Measurements from ENCODE around the gene RCVRN. TPM values are rescaled to one million over a fixed set of nuclear protein-coding genes. Genes with fewer than 3 reads are reported as not detected.

Gene RCVRN
- total and polyA plus RNA-seq, 2 of the 4 experiments (the other 2 are of a cell fraction), result not detected

GRCh38 chr17:9872852-9873251 is 32.2 kb downstream of the RCVRN start:
- intact Hi-C loops (cut with micrococcal nuclease), result no loop called here
- H2AK9ac ChIP-seq (replicated peaks; ENCODE audit: low read depth, low read length, poor library complexity), result no peak overlapping the region
- H3K4me1 ChIP-seq (ENCODE audit: control insufficient read depth, insufficient read depth, low read length), result no peaks in the 10 kb centered on the region
- dilution Hi-C loops (cut with HindIII; ENCODE audit: low sequenced_read_pairs, unreplicated experiment), result no loop called here
- no peaks in the 10 kb centered on the region for H3K9me1 ChIP-seq (ENCODE audit: insufficient read depth, low read length)
- no peak for DNase-seq
- no peaks in the 10 kb centered on the region for H3K79me1 ChIP-seq (ENCODE audit: low read depth in 1 of 2, low read length in 2 of 2)
- WGBS, 2 experiments (ENCODE audit: extremely low coverage in 2 of 2, insufficient read length in 1 of 2), result 40% methylated on average over 5 of the region's 6 CpGs; no CpG with 5 or more reads in 1 of the 2 experiments
- no peaks in the 10 kb centered on the region for H4K20me1 ChIP-seq (ENCODE audit: insufficient read depth, low read length)
- H3K36me3 ChIP-seq (ENCODE audit: control insufficient read depth, insufficient read depth, low read length), result no peaks in the 10 kb centered on the region
- H3K4me3 ChIP-seq (ENCODE audit: insufficient read depth, low read depth, low read length), result no peak overlapping the region
- H3K56ac ChIP-seq (ENCODE audit: extremely low read depth, insufficient read depth, low read length), result no peak overlapping the region
- H3K27ac ChIP-seq (ENCODE audit: insufficient read depth, low read length), result no peak overlapping the region
- no peak overlapping the region for H3K14ac ChIP-seq (replicated peaks; ENCODE audit: low read depth, low read length)
- no peak overlapping the region for H3K23ac ChIP-seq (ENCODE audit: low read depth, low read length)
- CTCF ChIA-PET, result interaction anchor here (0.6 kb wide), 1 partner anchor 1940 kb away, joined by 3 read pairs; no protein-coding TSS in a partner anchor
- in situ Hi-C loops (cut with MboI; ENCODE audit: low sequenced_read_pairs), result no loop called here
- H2AK5ac ChIP-seq (ENCODE audit: low read depth, low read length), result no peak overlapping the region
- no peak overlapping the region for H3K18ac ChIP-seq (ENCODE audit: low read depth, low read length)
- H3K9ac ChIP-seq (ENCODE audit: low read depth, low read length), result no peak overlapping the region
- BruUV-seq (replicated peaks), result no TSS peak
- POLR2A ChIA-PET (ENCODE audit: unreplicated experiment), result no interaction called here
- H3K4me2 ChIP-seq (ENCODE audit: low read depth, low read length), result no peak overlapping the region
- TF ChIP-seq, protein P1, sequence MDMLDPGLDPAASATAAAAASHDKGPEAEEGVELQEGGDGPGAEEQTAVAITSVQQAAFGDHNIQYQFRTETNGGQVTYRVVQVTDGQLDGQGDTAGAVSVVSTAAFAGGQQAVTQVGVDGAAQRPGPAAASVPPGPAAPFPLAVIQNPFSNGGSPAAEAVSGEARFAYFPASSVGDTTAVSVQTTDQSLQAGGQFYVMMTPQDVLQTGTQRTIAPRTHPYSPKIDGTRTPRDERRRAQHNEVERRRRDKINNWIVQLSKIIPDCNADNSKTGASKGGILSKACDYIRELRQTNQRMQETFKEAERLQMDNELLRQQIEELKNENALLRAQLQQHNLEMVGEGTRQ (IDR thresholded peaks at IDR 0.05; ENCODE audit: low read depth, low read length), result no peak
- no peak for TF ChIP-seq ELK1 (IDR thresholded peaks at IDR 0.05; ENCODE audit: borderline replicate concordance, low read depth, low read length)
- no peak for TF ChIP-seq POLR2A (IDR thresholded peaks at IDR 0.05; ENCODE audit: low read depth, low read length)
- no peak for TF ChIP-seq CTCF (conservative IDR thresholded peaks at IDR 0.05; ENCODE audit: low read depth, low read length)
- TF ChIP-seq MAZ (IDR thresholded peaks at IDR 0.05; ENCODE audit: borderline replicate concordance, low read depth, low read length), result no peak
- TF ChIP-seq BHLHE40 (IDR thresholded peaks at IDR 0.05; ENCODE audit: low read depth, low read length), result no peak
- no peak for TF ChIP-seq MAFK (IDR thresholded peaks at IDR 0.05; ENCODE audit: low read depth, low read length)
- no peak for TF ChIP-seq RFX5 (IDR thresholded peaks at IDR 0.05; ENCODE audit: low read depth, low read length)
- H2AFZ ChIP-seq (replicated peaks; ENCODE audit: low read length, poor library complexity), result no peak overlapping the region
- H4K91ac ChIP-seq (ENCODE audit: insufficient read depth, low read depth, low read length), result no peak overlapping the region
- no peak overlapping the region for H2BK20ac ChIP-seq (ENCODE audit: low read depth, low read length)
- no peaks in the 10 kb centered on the region; the same call in none of the 2 replicates for H3K9me3 ChIP-seq (ENCODE audit: control insufficient read depth, insufficient read depth, low read length)
- no peaks in the 10 kb centered on the region for H3K27me3 ChIP-seq (ENCODE audit: control insufficient read depth, insufficient read depth, low read length)
- H2BK15ac ChIP-seq (ENCODE audit: low read depth, low read length), result no peak overlapping the region
- no peak overlapping the region for H3K4ac ChIP-seq (ENCODE audit: low read depth, low read length)
- H4K5ac ChIP-seq (ENCODE audit: low read depth, low read length), result no peak overlapping the region
- H4K8ac ChIP-seq (ENCODE audit: low read depth in 2 of 2, low read length in 2 of 2), result no peak overlapping the region
- H2BK5ac ChIP-seq (ENCODE audit: low read depth, low read length, poor library complexity, severe bottlenecking), result no peak overlapping the region
- ATAC-seq (ENCODE audit: low read depth), result no peak
- no peak overlapping the region for H2BK120ac ChIP-seq (ENCODE audit: low read depth, low read length)

Measured in IMR-90 (cell line).